Liver (tissue), 9 donors: ENCODE results near the gene ZNRF3. TPM values are rescaled to one million over a fixed set of nuclear protein-coding genes. Genes with fewer than 3 reads are reported as not detected.

Source experiments
- DNase-seq: peaks from one replicate; pipeline ENCODE4 v3.0.0-alpha.2; 2017; ENCODE audit warnings: low spot score
- H3K27ac ChIP-seq, 2 donors: one replicate each; pipeline ENCODE4 v1.7.0; 2013; ENCODE audit warnings: inconsistent platforms in 2 of 2, low read length in 2 of 2, control low read depth in 1 of 2, low read depth in 1 of 2, mild to moderate bottlenecking in 1 of 2
- H3K27me3 ChIP-seq, 4 donors: one replicate each; pipeline versions ENCODE4 v1.6.1 to v1.7.0; 2013; ENCODE audit warnings: low read length in 3 of 4, inconsistent platforms in 1 of 4, mild to moderate bottlenecking in 1 of 4, moderate library complexity in 1 of 4; ENCODE audit not compliant: control insufficient read depth in 4 of 4, insufficient read depth in 4 of 4
- H3K36me3 ChIP-seq, 4 donors: one replicate each; pipeline versions ENCODE4 v1.6.1 to v1.7.0; 2013; ENCODE audit warnings: low read length in 3 of 4, mild to moderate bottlenecking in 3 of 4, low read depth in 1 of 4, moderate library complexity in 1 of 4; ENCODE audit not compliant: control insufficient read depth in 4 of 4, insufficient read depth in 3 of 4
- H3K4me1 ChIP-seq, 4 donors: one replicate each; pipeline versions ENCODE4 v1.6.1 to v1.7.0; 2013; ENCODE audit warnings: low read length in 3 of 4, mild to moderate bottlenecking in 3 of 4, moderate library complexity in 1 of 4; ENCODE audit not compliant: control insufficient read depth in 4 of 4, insufficient read depth in 4 of 4
- H3K4me3 ChIP-seq, 3 donors: one replicate each; pipeline versions ENCODE4 v1.6.1 to v1.7.0; 2013; ENCODE audit warnings: low read length in 3 of 3, control low read depth in 1 of 3, low read depth in 1 of 3, mild to moderate bottlenecking in 1 of 3
- H3K9ac ChIP-seq, 2 donors: one replicate each; pipeline ENCODE4 v1.7.0; 2013; ENCODE audit warnings: low read length in 2 of 2, mild to moderate bottlenecking in 2 of 2, moderate library complexity in 2 of 2, control low read depth in 1 of 2, low read depth in 1 of 2
- H3K9me3 ChIP-seq, 4 donors: one replicate each; pipeline versions ENCODE4 v1.6.1 to v1.7.0; 2013; ENCODE audit warnings: low read length in 3 of 4; ENCODE audit not compliant: control insufficient read depth in 4 of 4
- EGR1 ChIP-seq, 2 donors: IDR thresholded peaks; 2 replicates each; pipeline ENCODE4 v1.6.1; 2016 to 2018; ENCODE audit warnings: antibody characterized with exemption in 2 of 2, low read depth in 2 of 2
- FOXA1 ChIP-seq: IDR thresholded peaks from 2 replicates; pipeline ENCODE4 v1.6.1; 2016; ENCODE audit warnings: antibody characterized with exemption
- GABPA ChIP-seq, 2 donors: IDR thresholded peaks in 1 of 2; conservative IDR thresholded peaks in 1 of 2; 2 replicates each; pipeline ENCODE4 v1.6.1; 2016; ENCODE audit warnings: antibody characterized with exemption in 2 of 2, mild to moderate bottlenecking in 1 of 2, moderate library complexity in 1 of 2
- HNF4A ChIP-seq, 2 donors: conservative IDR thresholded peaks; 2 replicates each; pipeline ENCODE4 v1.6.1; 2016; ENCODE audit warnings: antibody characterized with exemption in 2 of 2, mild to moderate bottlenecking in 2 of 2
- HNF4G ChIP-seq: IDR thresholded peaks from 2 replicates; pipeline ENCODE4 v1.6.1; 2016; ENCODE audit warnings: antibody characterized with exemption
- NR2F2 ChIP-seq: IDR thresholded peaks from 2 replicates; pipeline ENCODE4 v1.6.1; 2016; ENCODE audit warnings: antibody characterized with exemption
- RAD21 ChIP-seq, 2 donors: IDR thresholded peaks; 2 replicates each; pipeline ENCODE4 v1.6.1; 2016; ENCODE audit warnings: antibody characterized with exemption in 2 of 2, mild to moderate bottlenecking in 2 of 2
- RXRA ChIP-seq, 2 donors: IDR thresholded peaks; 2 replicates each; pipeline ENCODE4 v1.6.1; 2017 to 2018; ENCODE audit warnings: antibody characterized with exemption in 2 of 2, mild to moderate bottlenecking in 1 of 2
- SP1 ChIP-seq: IDR thresholded peaks from 2 replicates; pipeline ENCODE4 v1.6.1; 2018; ENCODE audit warnings: antibody characterized with exemption, mild to moderate bottlenecking
- TAF1 ChIP-seq: conservative IDR thresholded peaks from 2 replicates; pipeline ENCODE4 v1.6.1; 2016; ENCODE audit warnings: antibody characterized with exemption, mild to moderate bottlenecking
- YY1 ChIP-seq: IDR thresholded peaks from 2 replicates; pipeline ENCODE4 v1.6.1; 2016; ENCODE audit warnings: antibody characterized with exemption, mild to moderate bottlenecking
- WGBS: extraction: QIAGEN DNeasy Blood & Tissue Kit; methylation state at CpG from one replicate; pipeline ENCODE4 v1.1.7; 2013; 5-methylcytosine and 5-hydroxymethylcytosine counted together
- polyA plus RNA-seq, 2 donors: library from polyadenylated mRNA; stranded (reverse) in 1 of 2; unstranded in 1 of 2; fragments of 200-250 nt in 1 of 2; fragments of >200 nt in 1 of 2; fragmentation: Nextera tagmentation in 1 of 2; extraction: Ambion mirVana in 1 of 2; gene quantifications; one replicate each; pipeline versions ENCODE4 v1.2.1 to v1.2.3, GENCODE V29; 2013 to 2015
- total RNA-seq, 2 donors: library from RNA; depleted of rRNA; stranded (reverse); fragments of >200 nt; gene quantifications; one replicate each; pipeline ENCODE4 v1.2.3, GENCODE V29; 2014
- TF ChIP-seq, protein P1 (sequence below): IDR thresholded peaks from 2 replicates; pipeline ENCODE4 v1.6.1; 2016; ENCODE audit warnings: antibody characterized with exemption, mild to moderate bottlenecking
- TF ChIP-seq, protein P2 (sequence below): fragments of 150-350 bp; IDR thresholded peaks from 2 replicates; pipeline ENCODE4 v1.5.1; 2017; ENCODE audit warnings: improper control_type of control experiment, low read depth, low read length; ENCODE audit not compliant: missing input control
- TF ChIP-seq, protein P3 (sequence below): IDR thresholded peaks from 2 replicates; pipeline ENCODE4 v1.6.1; 2016; ENCODE audit warnings: antibody characterized with exemption
- TF ChIP-seq, protein P4 (sequence below): IDR thresholded peaks from 2 replicates; pipeline ENCODE4 v1.6.1; 2016; ENCODE audit warnings: antibody characterized with exemption
- donor health status: healthy.
- donor health status: healthy.
- donor health status: healthy.
- donor health status: healthy.
- donor health status: healthy.

Gene ZNRF3
- total and polyA plus RNA-seq, 4 donors: 2.2 to 5.9 (median 4.7) TPM

DNA sequence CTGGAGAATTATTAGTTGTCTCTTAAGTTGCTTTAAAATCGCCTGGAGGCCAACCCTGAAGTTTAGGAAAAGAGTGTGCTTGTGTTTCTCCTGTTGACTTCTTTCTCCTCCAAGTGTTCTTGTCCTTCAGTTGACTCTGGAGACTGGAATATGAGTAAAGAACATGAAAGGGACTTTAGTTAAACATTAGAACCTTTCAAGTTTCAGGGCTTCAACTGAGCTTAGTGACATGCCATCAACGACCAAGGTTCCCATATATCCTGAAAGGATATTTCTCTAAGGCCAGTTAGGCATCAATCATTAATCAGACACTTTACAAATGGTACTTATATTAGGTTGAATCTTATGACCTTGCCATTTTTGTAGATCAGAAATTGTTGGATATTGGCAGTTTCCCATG, 70.0 kb downstream of the ZNRF3 start:
- no peak overlapping the region for H3K9ac ChIP-seq
- H3K27me3 ChIP-seq: no peaks in the 10 kb centered on the region
- DNase-seq: no peak
- H3K4me1 ChIP-seq: peaks cover 0 to 29% (median 9%) of the 10 kb centered on the region in 4 donors
- 73% methylated on average over 2 of the region's 2 CpGs for WGBS
- no peak overlapping the region for H3K4me3 ChIP-seq
- no peaks in the 10 kb centered on the region for H3K36me3 ChIP-seq
- TF ChIP-seq HNF4G (no peak), FOXA1 (no peak), TAF1 (no peak)
- TF ChIP-seq, protein P1, sequence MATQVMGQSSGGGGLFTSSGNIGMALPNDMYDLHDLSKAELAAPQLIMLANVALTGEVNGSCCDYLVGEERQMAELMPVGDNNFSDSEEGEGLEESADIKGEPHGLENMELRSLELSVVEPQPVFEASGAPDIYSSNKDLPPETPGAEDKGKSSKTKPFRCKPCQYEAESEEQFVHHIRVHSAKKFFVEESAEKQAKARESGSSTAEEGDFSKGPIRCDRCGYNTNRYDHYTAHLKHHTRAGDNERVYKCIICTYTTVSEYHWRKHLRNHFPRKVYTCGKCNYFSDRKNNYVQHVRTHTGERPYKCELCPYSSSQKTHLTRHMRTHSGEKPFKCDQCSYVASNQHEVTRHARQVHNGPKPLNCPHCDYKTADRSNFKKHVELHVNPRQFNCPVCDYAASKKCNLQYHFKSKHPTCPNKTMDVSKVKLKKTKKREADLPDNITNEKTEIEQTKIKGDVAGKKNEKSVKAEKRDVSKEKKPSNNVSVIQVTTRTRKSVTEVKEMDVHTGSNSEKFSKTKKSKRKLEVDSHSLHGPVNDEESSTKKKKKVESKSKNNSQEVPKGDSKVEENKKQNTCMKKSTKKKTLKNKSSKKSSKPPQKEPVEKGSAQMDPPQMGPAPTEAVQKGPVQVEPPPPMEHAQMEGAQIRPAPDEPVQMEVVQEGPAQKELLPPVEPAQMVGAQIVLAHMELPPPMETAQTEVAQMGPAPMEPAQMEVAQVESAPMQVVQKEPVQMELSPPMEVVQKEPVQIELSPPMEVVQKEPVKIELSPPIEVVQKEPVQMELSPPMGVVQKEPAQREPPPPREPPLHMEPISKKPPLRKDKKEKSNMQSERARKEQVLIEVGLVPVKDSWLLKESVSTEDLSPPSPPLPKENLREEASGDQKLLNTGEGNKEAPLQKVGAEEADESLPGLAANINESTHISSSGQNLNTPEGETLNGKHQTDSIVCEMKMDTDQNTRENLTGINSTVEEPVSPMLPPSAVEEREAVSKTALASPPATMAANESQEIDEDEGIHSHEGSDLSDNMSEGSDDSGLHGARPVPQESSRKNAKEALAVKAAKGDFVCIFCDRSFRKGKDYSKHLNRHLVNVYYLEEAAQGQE: no peak
- TF ChIP-seq, protein P2, sequence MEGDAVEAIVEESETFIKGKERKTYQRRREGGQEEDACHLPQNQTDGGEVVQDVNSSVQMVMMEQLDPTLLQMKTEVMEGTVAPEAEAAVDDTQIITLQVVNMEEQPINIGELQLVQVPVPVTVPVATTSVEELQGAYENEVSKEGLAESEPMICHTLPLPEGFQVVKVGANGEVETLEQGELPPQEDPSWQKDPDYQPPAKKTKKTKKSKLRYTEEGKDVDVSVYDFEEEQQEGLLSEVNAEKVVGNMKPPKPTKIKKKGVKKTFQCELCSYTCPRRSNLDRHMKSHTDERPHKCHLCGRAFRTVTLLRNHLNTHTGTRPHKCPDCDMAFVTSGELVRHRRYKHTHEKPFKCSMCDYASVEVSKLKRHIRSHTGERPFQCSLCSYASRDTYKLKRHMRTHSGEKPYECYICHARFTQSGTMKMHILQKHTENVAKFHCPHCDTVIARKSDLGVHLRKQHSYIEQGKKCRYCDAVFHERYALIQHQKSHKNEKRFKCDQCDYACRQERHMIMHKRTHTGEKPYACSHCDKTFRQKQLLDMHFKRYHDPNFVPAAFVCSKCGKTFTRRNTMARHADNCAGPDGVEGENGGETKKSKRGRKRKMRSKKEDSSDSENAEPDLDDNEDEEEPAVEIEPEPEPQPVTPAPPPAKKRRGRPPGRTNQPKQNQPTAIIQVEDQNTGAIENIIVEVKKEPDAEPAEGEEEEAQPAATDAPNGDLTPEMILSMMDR: no peak
- TF ChIP-seq, protein P3, sequence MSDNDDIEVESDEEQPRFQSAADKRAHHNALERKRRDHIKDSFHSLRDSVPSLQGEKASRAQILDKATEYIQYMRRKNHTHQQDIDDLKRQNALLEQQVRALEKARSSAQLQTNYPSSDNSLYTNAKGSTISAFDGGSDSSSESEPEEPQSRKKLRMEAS: no peak
- H3K27ac ChIP-seq: no peak overlapping the region
- no peaks in the 10 kb centered on the region for H3K9me3 ChIP-seq

DNA sequence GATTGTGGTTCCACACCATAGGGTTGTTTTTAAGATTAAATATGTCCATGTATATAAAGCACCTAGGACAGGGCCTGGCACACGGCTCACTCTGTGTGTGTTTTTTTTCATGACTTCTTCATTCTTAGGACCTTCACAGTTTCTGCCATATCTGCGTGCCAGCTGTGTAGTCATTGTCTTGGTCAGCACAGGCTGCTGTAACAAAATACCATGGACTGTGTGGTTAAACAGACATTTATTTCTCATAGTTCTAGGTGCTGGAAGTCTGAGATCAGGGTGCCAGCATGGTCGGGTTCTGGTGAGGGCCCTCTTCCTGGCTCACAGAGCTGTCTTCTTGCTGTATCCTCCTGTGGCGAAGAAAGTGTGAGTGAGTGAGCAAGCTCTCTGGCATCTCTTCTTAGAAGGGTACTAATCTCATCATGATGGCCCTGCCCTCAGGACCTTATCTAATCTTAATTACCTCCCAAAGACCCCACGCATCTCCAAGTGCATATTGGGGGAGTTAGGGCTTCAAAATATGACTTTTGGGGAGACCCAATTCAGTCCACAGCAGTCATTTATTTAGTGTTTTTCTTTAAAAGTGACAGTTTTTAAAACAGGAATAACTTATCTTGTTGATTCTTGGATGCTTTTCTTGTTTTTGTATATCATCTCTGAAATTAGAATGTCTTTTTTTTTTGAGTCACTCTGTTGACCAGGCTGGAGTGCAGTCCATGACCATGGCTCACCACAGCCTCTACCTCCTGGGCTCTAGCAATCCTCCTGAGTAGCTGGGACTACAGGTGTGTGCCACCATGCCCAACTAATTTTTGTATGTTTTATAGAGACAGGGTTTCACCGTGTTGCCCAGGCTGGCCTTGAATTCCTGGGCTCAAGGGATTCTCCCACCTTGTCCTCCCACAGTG, 70.9 kb downstream of the ZNRF3 start:
- Histone ChIP-seq H3K4me3 (no peak overlapping the region), H3K27ac (no peak overlapping the region), H3K27me3 (no peaks in the 10 kb centered on the region), H3K36me3 (no peaks in the 10 kb centered on the region), H3K9me3 (no peaks in the 10 kb centered on the region), H3K4me1 (peaks cover 0 to 24% (median 9%) of the 10 kb centered on the region in 4 donors), H3K9ac (no peak overlapping the region)
- 94% methylated on average over 6 of the region's 6 CpGs for WGBS
- DNase-seq: no peak
- TF ChIP-seq HNF4G: no peak
- TF ChIP-seq YY1: no peak
- TF ChIP-seq SP1: no peak
- TF ChIP-seq, protein P4, sequence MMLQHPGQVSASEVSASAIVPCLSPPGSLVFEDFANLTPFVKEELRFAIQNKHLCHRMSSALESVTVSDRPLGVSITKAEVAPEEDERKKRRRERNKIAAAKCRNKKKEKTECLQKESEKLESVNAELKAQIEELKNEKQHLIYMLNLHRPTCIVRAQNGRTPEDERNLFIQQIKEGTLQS: no peak
- no peak for TF ChIP-seq FOXA1
- TF ChIP-seq RXRA (IDR thresholded peaks at IDR 0.05): no peak
- no peak for TF ChIP-seq GABPA (IDR thresholded peaks at IDR 0.05 in 1 of 2, conservative IDR thresholded peaks at IDR 0.05 in 1 of 2)
- TF ChIP-seq, protein P2: no peak
- TF ChIP-seq RAD21 (IDR thresholded peaks at IDR 0.05): no peak
- no peak for TF ChIP-seq EGR1 (IDR thresholded peaks at IDR 0.05; ENCODE audit: low read depth in 2 of 2)
- no peak for TF ChIP-seq HNF4A (conservative IDR thresholded peaks at IDR 0.05)
- TF ChIP-seq, protein P3: no peak
- TF ChIP-seq NR2F2: no peak
